Lower lobe of right lung (tissue), 2 donors: ENCODE data around the gene GNAZ. TPM values are rescaled to one million over a fixed set of nuclear protein-coding genes. Genes with fewer than 3 reads are reported as not detected.
"Not testable (repeated sequence)": the region's sequence is repeated elsewhere in the genome, so short reads cannot be mapped to it uniquely, and the experiment has no call there.

Source experiments
- ATAC-seq, 2 donors: fragments of 200-7000 bp; cut with Tn5 transposase; one replicate each; pipeline ENCODE4 v1.9.1; 2020 to 2022; ENCODE audit warnings: mild to moderate bottlenecking in 2 of 2, moderate library complexity in 2 of 2
- DNase-seq: peaks from one replicate; pipeline ENCODE4 v3.0.0-alpha.2; 2020
- H3K27ac ChIP-seq: fragments of 200-600 bp; one replicate; pipeline ENCODE4 v1.8.0; 2022
- H3K27me3 ChIP-seq: fragments of 200-600 bp; one replicate; pipeline ENCODE4 v1.8.0; 2022; ENCODE audit warnings: low read depth
- H3K36me3 ChIP-seq: fragments of 200-600 bp; one replicate; pipeline ENCODE4 v1.8.0; 2022; ENCODE audit warnings: mild to moderate bottlenecking
- H3K4me1 ChIP-seq: fragments of 200-600 bp; one replicate; pipeline ENCODE4 v1.8.0; 2022
- H3K4me3 ChIP-seq: fragments of 200-600 bp; one replicate; pipeline ENCODE4 v1.8.0; 2022; ENCODE audit warnings: mild to moderate bottlenecking
- H3K9me3 ChIP-seq: fragments of 200-600 bp; one replicate; pipeline ENCODE4 v1.8.0; 2022
- intact Hi-C: fragments of 100-400 bp; cut with DNase I; formaldehyde crosslinking; loops from one replicate; pipeline ENCODE4 v1.11.0; 2022
- total RNA-seq: library from RNA; stranded (reverse); fragmentation: NEBNext Ultra II Directional; extraction: Animal tissue kit (Norgen Biotek cat#: 25700); gene quantifications from one replicate; pipeline ENCODE4 v1.2.1, GENCODE V29; 2021
- TF ChIP-seq, protein P1 (sequence below): fragments of 200-600 bp; IDR thresholded peaks from one replicate; pipeline ENCODE4 v1.8.0; 2022; ENCODE audit warnings: antibody characterized with exemption, mild to moderate bottlenecking
- donor health status: DM: no; HTN: yes; CAD: no; lungs with severe emphysema.

The GNAZ gene
- total RNA-seq, 1 donor from 2014 or later: 2.4 TPM

DNA sequence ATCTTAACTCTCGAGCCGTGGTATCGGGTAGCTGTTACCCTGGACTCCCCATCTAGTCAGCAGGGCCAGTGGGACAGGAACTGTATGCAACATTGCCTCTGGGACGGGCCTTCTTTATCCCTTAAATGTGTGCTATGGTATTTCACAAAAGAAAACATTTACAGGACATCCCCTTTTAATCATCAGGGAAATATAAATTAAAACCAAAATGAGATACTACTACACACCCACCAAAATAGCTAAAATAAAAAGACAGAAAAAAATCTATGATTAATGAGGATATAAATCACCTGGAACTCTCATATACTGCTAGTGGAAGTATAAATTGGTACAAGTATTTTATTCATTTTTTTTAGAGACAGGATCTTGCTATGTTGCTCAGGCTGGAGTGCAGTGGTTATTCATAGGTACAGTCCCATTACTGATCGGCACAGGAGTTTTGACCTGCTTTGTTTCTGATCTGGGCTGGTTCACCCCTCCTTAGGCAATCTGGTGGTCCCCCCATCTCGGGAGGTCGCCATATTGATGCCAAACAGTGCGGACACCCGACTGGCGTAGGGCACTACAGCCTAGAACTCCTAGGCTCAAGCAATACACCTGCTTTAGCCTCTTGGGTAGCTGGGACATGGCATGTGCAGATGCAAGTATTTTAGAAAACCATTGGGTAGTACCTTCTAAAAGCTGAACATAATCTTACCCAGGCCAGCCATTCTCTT, 62.2 kb downstream of the GNAZ start:
- H3K27me3 ChIP-seq: no peaks in the 10 kb centered on the region
- H3K9me3 ChIP-seq: no peaks in the 10 kb centered on the region
- H3K4me1 ChIP-seq: no peaks in the 10 kb centered on the region
- intact Hi-C loops: no loop called here
- no peak for DNase-seq
- no peak overlapping the region for H3K4me3 ChIP-seq
- ATAC-seq: no peak
- TF ChIP-seq, protein P1, sequence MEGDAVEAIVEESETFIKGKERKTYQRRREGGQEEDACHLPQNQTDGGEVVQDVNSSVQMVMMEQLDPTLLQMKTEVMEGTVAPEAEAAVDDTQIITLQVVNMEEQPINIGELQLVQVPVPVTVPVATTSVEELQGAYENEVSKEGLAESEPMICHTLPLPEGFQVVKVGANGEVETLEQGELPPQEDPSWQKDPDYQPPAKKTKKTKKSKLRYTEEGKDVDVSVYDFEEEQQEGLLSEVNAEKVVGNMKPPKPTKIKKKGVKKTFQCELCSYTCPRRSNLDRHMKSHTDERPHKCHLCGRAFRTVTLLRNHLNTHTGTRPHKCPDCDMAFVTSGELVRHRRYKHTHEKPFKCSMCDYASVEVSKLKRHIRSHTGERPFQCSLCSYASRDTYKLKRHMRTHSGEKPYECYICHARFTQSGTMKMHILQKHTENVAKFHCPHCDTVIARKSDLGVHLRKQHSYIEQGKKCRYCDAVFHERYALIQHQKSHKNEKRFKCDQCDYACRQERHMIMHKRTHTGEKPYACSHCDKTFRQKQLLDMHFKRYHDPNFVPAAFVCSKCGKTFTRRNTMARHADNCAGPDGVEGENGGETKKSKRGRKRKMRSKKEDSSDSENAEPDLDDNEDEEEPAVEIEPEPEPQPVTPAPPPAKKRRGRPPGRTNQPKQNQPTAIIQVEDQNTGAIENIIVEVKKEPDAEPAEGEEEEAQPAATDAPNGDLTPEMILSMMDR: no peak
- H3K36me3 ChIP-seq: no peaks in the 10 kb centered on the region
- H3K27ac ChIP-seq: no peak overlapping the region

DNA sequence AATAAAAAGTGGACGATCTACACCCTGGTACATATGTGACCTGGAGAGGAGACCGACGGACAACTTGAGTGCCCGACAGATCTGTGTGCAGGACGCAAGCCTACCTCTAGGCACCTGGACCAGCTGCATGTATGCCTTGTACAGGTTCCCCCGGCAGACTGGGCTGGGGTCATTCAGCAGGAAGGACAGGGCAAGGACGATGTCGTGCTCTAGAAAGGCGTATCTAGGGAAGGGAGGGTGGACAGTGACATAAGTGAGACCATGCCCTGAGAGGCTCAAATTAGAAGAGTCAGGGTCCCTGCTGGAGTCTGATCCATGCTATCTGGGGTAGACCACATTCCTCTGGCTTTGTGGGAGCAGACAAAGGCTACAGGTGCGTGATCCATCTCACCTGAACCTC, 63.6 kb downstream of the GNAZ start:
- H3K36me3 ChIP-seq: no peaks in the 10 kb centered on the region
- intact Hi-C loops: no loop called here
- peaks cover 3% of the 10 kb centered on the region for H3K4me1 ChIP-seq
- ATAC-seq: no peak
- TF ChIP-seq, protein P1: no peak
- H3K9me3 ChIP-seq: no peaks in the 10 kb centered on the region
- no peak overlapping the region for H3K27ac ChIP-seq
- no peaks in the 10 kb centered on the region for H3K27me3 ChIP-seq
- DNase-seq: no peak
- H3K4me3 ChIP-seq: no peak overlapping the region

DNA sequence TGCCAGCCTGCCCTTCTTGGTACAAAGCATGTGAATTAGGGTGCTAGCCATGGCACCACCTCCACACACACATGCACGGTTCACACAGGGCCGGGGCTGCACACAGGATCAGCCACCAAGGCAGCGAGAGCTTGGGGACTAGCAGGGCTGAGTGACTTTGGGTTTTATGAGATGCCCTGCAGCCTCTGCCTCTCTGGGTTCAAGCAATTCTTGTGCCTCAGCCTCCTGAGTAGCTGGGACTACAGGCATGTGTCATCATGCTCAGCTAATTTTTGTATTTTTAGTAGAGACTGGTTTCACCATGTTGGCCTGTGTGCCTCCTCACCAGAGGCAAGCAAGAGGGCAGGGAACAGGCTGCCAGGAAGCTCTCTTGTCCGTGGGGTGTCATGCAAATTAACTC, 66.7 kb downstream of the GNAZ start:
- H3K9me3 ChIP-seq, H3K4me3 ChIP-seq, intact Hi-C loops, H3K36me3 ChIP-seq, H3K4me1 ChIP-seq, DNase-seq, H3K27me3 ChIP-seq, ATAC-seq: not testable (repeated sequence)
- peak overlapping the region; percentile 49 for H3K27ac ChIP-seq

DNA sequence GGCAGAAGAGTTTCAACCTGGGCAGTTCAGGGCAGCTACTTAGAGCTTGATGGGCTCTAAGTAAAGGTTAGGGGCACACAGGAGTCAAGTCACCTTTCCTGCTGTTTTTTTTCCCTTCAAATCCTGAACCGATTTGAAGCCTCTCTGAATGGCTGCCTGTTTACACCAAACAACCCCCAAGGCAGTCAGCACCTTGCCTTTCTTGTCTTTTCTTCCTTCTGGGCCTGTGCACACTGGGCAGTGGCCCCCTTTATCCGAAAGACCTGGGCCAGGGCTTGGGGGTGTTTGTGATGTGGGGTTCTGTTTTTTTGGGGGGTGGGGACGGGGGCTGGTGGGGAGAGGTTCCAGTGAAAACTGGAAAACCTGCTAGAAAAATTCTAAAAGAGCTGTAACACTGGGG, 67.1 kb downstream of the GNAZ start:
- DNase-seq: no peak
- ATAC-seq: no peak
- peaks cover 14% of the 10 kb centered on the region for H3K4me1 ChIP-seq
- intact Hi-C loops: no loop called here
- H3K9me3 ChIP-seq: no peaks in the 10 kb centered on the region
- H3K27ac ChIP-seq: peak overlapping the region; percentile 49
- H3K36me3 ChIP-seq: no peaks in the 10 kb centered on the region
- TF ChIP-seq, protein P1: no peak
- no peak overlapping the region for H3K4me3 ChIP-seq
- H3K27me3 ChIP-seq: no peaks in the 10 kb centered on the region

DNA sequence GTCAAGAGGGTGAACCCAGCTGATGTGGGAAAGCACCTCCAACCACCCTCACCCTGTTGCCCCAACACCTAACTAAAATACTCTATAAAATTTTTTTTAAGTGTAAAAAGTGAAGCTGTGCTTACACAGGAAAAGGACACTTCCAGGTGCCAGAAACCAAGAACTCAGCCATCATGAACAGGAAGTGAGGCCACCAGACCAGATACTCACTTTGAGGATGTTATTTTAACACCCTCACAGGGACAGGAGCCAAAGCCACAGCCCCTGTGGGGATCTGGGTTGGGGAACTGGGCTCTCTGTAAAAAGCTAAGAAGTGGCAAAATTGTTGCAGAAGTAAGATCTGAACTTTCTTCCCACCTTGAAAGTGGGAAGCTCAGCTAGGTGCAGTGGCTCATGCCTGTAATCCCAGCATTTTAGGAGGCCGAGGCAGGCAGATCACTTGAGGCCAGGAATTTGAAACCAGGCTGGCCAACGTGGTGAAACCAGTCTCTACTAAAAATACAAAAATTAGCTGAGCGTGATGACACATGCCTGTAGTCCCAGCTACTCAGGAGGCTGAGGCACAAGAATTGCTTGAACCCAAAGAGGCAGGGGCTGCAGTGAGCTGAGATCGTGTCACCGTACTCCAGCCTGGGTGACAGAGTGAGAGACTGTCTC, 67.7 kb downstream of the GNAZ start:
- H3K27me3 ChIP-seq: no peaks in the 10 kb centered on the region
- ATAC-seq (peak; percentile 7 to 29), DNase-seq (no peak)
- peak overlapping the region; percentile 49 for H3K27ac ChIP-seq
- H3K36me3 ChIP-seq: no peaks in the 10 kb centered on the region
- H3K4me1 ChIP-seq: peaks cover 18% of the 10 kb centered on the region
- TF ChIP-seq, protein P1: no peak
- H3K9me3 ChIP-seq: no peaks in the 10 kb centered on the region
- H3K4me3 ChIP-seq: no peak overlapping the region
- intact Hi-C loops: no loop called here
